CD4-positive, alpha-beta T cell treated with Interleukin-15 for 4 hours (primary cell): ENCODE measurements around the gene TCL1A.
A peak's percentile ranks its signal among the peaks of the same experiment; 100 is the strongest.

ENCODE experiments used
- DNase-seq: peaks from one replicate; pipeline ENCODE4 v3.0.0-alpha.2; 2020; ENCODE audit warnings: low spot score

TCL1A gene

GRCh38 chr14:95705518-95705917 lies 8.4 kb downstream of the TCL1A start:
- no peak for DNase-seq

GRCh38 chr14:95703805-95704204 lies 10.1 kb downstream of the TCL1A start:
- DNase-seq = no peak

DNA sequence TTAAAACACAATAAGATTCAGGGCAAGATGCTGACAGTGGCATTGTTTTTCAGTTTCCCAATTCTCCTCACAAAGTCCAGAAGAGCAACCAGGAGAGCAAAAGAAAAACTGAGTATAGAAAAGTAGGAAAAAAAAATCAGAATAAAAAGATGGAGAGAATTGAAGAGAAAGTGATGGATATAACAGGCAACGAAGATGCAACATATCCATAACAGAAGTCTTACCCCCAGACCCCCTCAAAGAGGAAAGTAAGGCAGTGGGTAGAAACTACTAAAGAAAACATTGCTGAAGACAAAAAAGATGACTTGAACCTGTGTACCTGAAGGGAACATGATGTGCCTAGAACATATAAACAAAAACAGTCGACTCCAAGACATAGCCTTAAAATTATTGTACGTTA lies 10.6 kb downstream of the TCL1A start:
- no peak for DNase-seq

DNA sequence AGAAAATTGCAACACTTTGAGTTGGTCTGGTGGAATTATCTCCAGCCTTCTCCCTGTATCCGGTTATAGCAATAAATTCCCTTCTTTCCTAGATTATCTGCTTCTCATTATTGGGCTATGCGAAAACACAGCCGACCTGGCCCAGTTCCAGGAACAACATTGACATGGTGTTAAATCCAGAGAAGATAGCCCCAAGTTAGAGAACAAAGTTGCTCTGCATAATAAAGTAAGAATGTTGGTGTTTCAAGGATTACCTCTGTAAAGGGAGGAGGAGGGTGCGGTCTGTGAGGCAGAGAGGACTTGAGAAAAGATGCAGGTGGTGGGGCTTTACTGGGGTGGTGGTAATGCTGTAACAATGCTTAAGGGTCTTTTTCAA lies 12.1 kb downstream of the TCL1A start:
- DNase-seq = no peak

DNA sequence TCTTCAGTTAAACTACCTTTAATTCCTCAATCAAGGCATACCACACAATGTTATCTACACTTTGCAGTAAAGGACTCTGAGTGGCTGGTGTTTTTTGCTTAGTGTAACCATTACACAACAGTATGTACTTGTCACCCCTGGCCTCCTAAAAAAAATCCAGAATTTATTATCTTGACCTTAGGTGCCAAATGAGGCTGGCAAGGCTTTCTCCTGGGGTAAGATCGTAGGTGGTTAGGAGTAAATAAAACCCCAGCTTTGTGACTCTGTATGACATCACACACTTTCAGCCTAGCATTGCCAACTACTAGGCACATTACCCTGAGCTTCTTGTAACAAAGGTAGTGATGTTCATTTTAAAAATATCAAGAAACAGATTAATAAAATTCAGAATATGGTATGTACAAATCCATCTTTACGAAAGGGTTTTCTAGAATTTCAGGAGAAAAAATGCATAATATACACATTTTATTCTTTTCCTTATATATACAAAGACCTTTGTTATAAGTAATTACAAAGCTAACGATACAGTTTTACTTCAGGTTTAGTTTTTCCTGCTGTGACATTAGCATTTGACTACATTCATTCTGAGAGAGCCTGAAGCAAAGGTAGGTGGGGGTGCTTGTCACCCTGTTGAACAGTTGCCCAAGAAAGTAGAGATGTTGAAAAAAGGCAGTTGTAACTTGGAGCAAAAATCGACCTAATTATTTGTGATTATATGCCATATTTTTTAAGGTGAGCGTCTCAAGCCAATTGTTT lies 13.5 kb downstream of the TCL1A start:
- DNase-seq = no peak

GRCh38 chr14:95699412-95699811 lies 14.5 kb downstream of the TCL1A start:
- no peak for DNase-seq

GRCh38 chr14:95698287-95698686 lies 15.6 kb downstream of the TCL1A start:
- no peak for DNase-seq

- no peak for DNase-seq
Measured at GRCh38 chr14:95697764-95698163, 16.2 kb downstream of the TCL1A start.

GRCh38 chr14:95696741-95697140 lies 17.2 kb downstream of the TCL1A start:
- no peak for DNase-seq

- DNase-seq = no peak
Measured at GRCh38 chr14:95695913-95696312, 18.0 kb downstream of the TCL1A start.

DNA sequence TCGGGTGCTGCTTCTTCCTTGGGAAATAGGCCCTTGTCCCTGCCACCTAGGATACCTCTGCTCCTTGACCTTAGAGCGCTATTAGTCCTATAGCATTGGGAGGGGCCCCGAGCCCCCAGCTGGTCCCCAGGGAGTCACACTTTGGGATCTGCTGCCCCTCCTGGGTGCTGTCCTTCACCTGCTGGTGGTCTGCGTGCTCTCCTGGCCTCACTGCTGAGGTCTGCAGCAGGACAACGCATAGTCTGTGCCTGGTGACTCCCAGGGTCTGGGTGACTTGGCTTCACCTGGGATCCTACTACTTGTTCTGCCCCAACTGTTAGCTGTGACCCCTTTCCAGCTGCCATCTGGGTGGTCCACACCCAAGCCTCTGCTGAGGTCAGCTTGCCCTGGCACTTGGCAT lies 18.9 kb downstream of the TCL1A start:
- DNase-seq = no peak

DNA sequence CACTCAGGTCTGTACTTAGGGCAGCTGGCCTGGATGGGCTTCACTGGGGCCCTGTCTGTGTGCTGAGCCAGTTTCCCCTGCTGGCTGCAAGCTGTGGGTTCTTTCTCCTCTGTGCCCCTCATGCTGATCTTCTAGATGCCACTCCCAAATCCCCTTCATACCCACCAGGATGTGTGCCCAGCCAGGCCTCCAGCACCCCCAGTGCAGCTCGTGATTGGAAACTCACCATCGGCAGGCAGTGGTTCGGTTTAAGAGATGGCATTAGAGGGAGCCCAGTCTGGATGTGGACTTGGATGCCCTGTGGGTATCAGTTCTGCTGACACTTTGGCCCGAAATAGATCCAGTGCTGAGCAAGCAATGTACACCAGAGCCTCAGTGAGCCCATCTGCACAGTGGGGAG lies 21.8 kb downstream of the TCL1A start:
- no peak for DNase-seq

- no peak for DNase-seq
Measured at GRCh38 chr14:95691591-95691990, 22.3 kb downstream of the TCL1A start.

GRCh38 chr14:95690815-95691214 lies 23.1 kb downstream of the TCL1A start:
- no peak for DNase-seq

- no peak for DNase-seq
Measured at GRCh38 chr14:95689441-95689840, 24.5 kb downstream of the TCL1A start.

DNA sequence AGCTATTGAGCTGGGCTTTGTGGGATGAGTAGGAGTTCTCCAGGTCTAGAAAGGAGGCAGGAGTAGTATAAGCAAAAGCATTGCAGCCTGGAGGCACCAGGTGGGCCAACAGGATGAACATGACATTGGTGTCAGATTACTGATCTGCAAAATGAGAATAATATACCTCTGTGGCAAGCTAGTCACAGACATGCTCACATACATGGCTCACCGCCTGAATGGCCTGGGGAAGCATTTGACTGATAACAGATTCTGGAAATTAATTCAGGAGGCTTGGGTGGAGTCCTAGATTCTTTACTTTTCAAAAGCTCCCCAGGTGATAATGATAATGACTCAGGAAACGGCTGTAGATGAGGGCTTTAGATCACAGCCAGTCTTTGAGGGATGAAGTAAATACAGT lies 27.0 kb downstream of the TCL1A start:
- DNase-seq = no peak

GRCh38 chr14:95685978-95686922 lies 27.7 kb downstream of the TCL1A start, which contains the start of gene TCL1B:
Gene TCL1B (plus strand): TSS chr14:95686426. CDS start chr14:95686468, 42 bp downstream.
- DNase-seq = no peak

DNA sequence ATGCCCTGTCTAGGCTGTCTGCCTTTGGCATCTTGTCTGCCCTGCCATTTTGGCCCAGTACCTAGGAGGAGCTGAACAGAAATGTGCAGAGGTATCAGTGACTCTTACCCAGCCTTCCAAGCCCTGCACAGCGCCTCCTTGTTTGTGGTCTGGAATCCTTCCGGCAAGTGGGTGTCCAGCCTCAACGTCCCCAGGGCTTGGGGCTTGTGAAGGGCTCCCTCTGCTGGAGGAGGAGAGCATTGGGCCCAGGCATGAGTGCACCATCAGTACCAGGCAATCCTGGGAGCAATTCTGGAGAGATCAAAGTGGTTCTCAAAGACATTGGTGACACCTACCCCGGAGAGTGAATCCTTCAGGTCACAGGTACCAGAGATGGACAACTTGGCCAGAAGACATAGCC lies 30.1 kb downstream of the TCL1A start:
- DNase-seq = peak; percentile 24

GRCh38 chr14:95681153-95681552 lies 32.8 kb downstream of the TCL1A start:
- DNase-seq = no peak

GRCh38 chr14:95679998-95680735 lies 33.8 kb downstream of the TCL1A start:
- no peak for DNase-seq

DNA sequence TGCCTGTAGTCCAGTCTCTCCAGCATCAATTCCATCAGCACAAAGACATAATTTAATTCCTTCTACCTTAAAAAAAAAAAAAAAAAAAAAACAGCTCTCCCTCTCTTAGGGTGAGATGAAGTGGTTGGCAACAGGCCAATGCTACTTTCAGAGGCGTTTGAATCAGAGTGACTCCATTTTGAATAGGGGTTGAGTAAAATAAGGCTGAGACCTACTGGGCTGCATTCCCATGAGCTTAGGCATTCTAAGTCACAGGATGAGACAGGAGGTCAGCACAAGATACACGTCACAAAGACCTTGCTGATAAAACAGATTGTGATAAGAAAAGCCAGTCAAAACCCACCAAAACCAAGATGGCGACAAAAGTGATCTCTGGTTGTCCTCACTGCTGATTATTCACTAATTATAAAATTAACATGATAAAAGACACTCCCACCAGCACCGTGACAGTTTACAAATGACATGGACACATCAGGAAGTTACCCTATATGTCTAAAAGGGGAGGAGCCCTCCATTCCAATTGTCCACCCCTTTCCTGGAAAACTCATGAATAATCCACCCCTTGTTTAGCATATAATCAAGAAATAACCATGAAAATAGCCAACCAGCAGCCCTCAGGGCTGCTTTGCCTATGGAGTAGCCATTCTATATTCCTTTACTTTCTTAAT lies 34.6 kb downstream of the TCL1A start:
- no peak for DNase-seq
